GM19395 (cell line): Measurements from ENCODE around the gene TSSC4.
"Not testable (repeated sequence)": the region's sequence is repeated elsewhere in the genome, so short reads cannot be mapped to it uniquely, and the experiment has no call there.

Experiments used
- ATAC-seq: cut with Tn5 transposase; IDR thresholded peaks from one replicate; pipeline ENCODE4 v1.9.1; 2021; ENCODE audit warnings: mild to moderate bottlenecking, moderate library complexity; ENCODE audit not compliant: unreplicated experiment

Gene TSSC4

DNA sequence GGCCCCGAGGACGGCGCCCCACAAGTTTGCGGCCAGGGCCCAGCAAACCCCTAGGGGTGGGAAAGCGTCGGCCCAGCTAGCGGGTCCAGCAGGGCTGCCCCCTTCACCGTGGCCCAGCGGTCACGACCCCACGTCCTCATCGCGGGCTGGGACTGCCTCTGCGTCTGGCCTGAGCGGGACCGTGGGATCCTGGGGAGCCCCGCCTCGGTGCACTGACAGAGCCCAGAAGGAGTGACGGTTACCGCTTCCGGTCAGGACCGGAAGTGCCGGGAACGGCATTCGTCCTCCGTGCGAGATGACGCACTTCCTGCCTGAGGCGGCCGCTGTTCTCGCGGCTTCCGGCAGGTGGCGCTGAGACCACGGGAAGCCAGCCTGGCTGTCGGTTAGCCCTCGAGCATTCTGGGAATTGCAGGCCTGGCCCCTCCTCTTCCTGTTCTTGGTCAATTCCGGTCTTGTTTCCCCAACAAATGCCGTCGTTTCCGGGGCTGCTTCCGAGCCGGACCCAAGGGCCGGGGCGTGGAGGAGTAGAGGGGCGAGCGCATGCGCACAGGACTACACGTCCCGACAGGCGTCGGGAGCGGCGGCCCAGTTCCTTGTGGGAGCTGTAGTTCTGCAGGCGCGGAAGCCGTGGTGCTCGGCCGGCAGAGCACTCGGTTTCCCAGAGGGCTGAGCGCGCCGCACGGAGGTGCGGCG lies at the start of gene TSSC4:
TSS of gene TSSC4 (plus strand) at position 682 of the 693 bp plus-strand sequence. CDS start 1,884 bp downstream, outside the sequence.
- peak; percentile 87 for ATAC-seq

GRCh38 chr11:2351701-2352100 lies 48.8 kb upstream of the TSSC4 start:
- no peak for ATAC-seq

- no peak for ATAC-seq
These were observed 48.1 kb upstream of the TSSC4 start for GRCh38 chr11:2352420-2352819.

DNA sequence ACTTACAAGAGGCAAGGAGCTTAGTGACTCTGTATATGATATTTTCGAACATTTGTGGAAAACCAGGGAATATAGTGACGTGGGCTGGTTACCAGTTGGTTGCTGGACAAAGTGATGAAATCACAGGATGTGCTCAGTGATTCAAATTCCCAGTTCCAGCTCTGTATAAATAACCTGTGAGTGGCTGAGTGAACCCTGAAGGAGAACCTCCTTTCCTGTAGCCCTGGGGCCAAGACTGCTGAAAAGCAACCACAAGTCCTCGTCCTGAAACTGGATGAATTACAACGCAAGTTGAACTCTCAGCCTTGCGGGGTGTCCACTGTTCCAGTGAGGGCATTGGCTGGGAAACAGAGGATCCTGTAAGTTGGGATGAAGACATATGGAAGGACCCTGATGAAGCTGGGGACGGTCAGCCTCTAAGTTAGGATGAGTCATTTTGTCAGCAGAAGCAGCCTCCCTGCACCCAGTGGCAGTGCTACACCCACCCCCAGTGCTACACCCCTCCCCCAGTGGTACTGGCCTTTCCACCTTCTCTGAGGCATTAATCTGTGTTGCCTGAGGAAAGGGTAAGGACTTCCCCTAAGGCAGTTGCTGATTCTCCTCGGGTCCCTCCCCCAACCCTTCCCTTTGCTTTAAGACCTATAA lies 45.4 kb upstream of the TSSC4 start:
- no peak for ATAC-seq

DNA sequence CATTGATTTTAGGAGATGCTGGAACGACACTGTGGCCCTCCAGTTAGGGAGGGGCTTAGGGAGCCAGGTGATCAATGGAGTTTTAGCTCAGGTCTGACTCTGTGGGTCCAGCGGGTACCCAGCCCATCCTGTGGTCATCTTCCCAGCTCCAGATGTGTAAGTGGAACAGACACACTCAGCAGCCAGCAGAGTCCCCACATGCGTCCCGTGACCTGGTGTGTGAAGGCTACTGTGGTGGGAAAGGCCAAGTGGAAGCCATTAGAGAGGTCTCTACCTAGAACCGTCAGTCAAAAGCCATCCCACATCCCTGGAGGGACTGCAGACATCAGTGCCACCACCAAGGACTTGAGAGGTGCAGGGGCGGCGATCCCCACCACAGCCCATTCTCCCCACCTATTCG lies 43.3 kb upstream of the TSSC4 start:
- no peak for ATAC-seq

GRCh38 chr11:2357651-2358050 lies 42.9 kb upstream of the TSSC4 start:
- not testable (repeated sequence) for ATAC-seq

GRCh38 chr11:2358754-2359442 lies 41.7 kb upstream of the TSSC4 start:
- no peak for ATAC-seq

DNA sequence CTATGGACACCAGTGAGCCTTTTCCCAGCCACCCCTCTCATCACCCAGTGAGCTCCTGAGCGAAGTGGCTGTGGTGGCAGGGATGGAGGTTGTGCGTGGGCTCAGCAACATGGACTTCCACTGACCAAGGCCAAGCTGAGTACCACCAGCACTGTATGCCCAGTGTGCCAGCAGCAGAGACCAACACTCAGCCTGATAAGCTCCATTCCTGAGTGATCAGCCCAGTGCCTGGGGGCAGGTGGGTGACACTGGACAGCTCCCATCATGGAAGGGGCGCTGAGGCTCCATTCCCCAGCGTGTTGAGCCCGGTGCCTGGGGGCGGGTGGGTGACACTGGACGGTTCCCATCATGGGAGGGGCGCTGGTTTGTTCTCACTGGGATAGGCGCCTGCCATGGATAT lies 41.0 kb upstream of the TSSC4 start:
- ATAC-seq: no peak

- no peak for ATAC-seq
These were observed 40.4 kb upstream of the TSSC4 start for GRCh38 chr11:2360081-2360642.

DNA sequence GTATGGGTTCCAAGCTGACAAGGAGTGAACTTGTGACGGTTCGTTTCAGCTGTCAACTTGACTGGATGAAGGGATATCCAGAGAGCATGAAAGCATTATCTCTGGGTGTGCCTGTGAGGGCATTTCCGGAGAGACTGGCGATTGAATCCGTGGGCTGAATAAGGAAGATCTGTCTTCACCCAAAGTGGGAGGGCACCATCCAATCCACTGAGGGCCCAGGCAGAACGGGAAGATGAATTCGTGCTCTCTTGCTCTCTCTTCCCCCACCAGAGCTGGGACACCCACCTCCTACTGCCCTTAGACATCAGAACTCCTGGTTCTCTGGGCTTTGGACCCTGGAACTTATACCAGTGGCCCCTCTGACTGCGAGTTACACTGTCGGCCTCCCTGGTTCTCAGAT lies 39.0 kb upstream of the TSSC4 start:
- no peak for ATAC-seq

DNA sequence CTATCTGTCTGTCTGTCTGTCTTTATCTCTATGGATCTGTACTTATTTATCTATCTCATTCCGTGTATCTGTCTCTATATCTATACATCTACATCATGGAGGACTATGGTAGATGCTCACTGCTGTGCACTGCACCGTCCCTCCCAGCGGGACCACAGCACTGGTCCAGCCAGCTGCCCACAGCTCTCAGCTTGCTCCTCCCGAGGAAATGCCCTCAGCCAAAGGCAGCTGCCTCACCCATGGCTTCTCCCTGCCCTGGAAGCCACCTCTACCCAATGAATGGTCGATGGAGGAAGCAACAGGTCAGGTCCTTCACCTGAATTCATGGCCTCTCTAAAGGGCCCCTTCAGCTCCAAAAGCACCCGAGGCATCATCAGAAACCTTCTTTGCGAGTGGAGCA lies 38.1 kb upstream of the TSSC4 start:
- no peak for ATAC-seq

GRCh38 chr11:2363130-2363529 lies 37.4 kb upstream of the TSSC4 start:
- no peak for ATAC-seq

GRCh38 chr11:2363577-2364370 lies 36.8 kb upstream of the TSSC4 start:
- no peak for ATAC-seq

- not testable (repeated sequence) for ATAC-seq
These were observed 36.2 kb upstream of the TSSC4 start for GRCh38 chr11:2364386-2364785.

- no peak for ATAC-seq
These were observed 34.9 kb upstream of the TSSC4 start for GRCh38 chr11:2365571-2366210.

GRCh38 chr11:2366276-2366675 lies 34.3 kb upstream of the TSSC4 start:
- no peak for ATAC-seq

DNA sequence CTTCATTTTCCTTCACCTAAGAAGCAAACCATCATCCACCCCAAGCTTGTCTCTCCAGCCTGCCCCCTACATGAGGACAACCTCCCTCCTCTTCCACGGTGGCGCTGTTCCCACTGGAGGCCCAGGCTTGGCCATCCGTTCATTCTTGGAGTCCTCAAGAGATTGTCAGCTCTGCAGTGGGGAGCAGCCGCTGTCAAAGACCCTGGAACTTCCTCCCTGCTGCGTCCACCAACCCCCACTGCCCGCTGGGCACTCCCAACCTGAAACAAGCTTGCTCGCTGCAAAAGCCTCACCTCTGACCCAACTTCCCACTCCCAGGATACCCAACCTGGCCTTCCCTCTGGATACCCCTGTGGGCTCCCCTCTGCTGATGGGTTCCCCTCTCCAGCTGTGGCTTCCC lies 33.8 kb upstream of the TSSC4 start:
- no peak for ATAC-seq

DNA sequence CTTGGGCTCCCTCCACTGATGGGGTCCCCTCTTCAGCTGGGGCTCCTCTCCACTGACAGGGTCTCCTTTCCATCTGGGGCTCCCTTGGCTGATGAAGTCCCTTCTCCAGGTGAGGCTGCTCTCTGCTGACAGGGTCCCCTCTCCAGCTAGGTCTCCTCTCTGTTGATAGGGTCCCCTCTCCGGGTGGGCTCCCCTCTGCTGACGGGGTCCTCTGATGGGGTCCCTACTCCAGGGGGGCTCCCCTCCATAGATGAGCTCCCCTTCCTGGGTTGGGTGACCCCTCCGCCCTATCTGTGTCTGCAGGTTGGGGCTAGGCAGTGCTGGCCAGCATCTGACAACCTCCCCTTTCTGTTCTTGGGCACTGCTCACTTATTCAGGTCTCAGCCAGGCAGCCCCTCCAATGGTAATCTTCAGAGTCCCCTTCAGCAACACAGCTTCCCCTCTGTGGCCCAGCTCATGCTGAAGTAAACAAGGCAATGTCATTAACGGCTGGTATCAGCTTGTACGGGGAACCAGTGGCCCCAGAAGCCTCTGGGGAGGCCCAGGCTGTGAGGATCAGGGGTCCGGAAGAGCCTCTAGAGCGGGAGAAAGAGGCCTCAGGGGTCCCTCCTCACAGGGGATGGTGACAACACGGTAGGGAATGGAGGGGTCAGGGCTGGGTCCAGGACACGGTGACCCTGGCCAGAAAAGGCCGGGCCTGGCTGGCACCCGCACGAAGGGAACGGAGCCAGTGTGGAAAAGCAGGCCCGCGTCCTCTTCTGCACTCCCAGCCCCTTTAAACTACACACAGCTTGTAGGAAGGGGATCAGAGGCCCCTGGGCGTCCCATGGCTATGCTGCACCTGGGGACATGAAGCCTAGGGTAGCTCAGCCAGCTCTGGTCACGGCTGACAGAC lies 33.0 kb upstream of the TSSC4 start:
- ATAC-seq: no peak

GRCh38 chr11:2368178-2368850 lies 32.2 kb upstream of the TSSC4 start:
- no peak for ATAC-seq
